Activated T-cell treated with anti-CD3 and anti-CD28 coated beads, Interleukin-2, amount 50 U/mL, for 72 hours (primary cell): ENCODE results near the gene CACNG8. TPM values are rescaled to one million over a fixed set of nuclear protein-coding genes. Genes with fewer than 3 reads are reported as not detected.

Experiments
- ATAC-seq, 2 donors: fragments of 150-1000 bp; cut with Tn5 transposase; replicated peaks in 1 of 2; 2 replicates each; pipeline ENCODE4 v1.10.0; 2021; ENCODE audit warnings: moderate library complexity in 2 of 2, mild to moderate bottlenecking in 1 of 2
- DNase-seq, 2 donors: peaks; one replicate each; pipeline ENCODE4 v3.0.0; 2021 to 2022; ENCODE audit warnings: mixed read lengths in 1 of 2
- H3K27ac Mint-ChIP-seq: one replicate; pipeline ENCODE4 v1.8.0; 2022; ENCODE audit warnings: mild to moderate bottlenecking, moderate library complexity, mixed read lengths
- H3K27me3 Mint-ChIP-seq: one replicate; pipeline ENCODE4 v1.8.0; 2022; ENCODE audit warnings: low read depth, mixed read lengths
- H3K36me3 Mint-ChIP-seq, 2 donors: one replicate each; pipeline ENCODE4 v1.8.0; 2022; ENCODE audit warnings: mixed read lengths in 2 of 2, mild to moderate bottlenecking in 1 of 2; ENCODE audit not compliant: insufficient read depth in 2 of 2
- H3K4me1 Mint-ChIP-seq: one replicate; pipeline ENCODE4 v1.8.0; 2022; ENCODE audit warnings: low read depth, mixed read lengths
- H3K4me3 Mint-ChIP-seq, 2 donors: one replicate each; pipeline ENCODE4 v1.8.0; 2022; ENCODE audit warnings: mild to moderate bottlenecking in 2 of 2, mixed read lengths in 2 of 2, moderate library complexity in 2 of 2
- H3K9me3 Mint-ChIP-seq, 2 donors: one replicate each; pipeline ENCODE4 v1.8.0; 2022; ENCODE audit warnings: mixed read lengths in 2 of 2
- total RNA-seq, 2 donors: library from RNA; stranded (reverse); gene quantifications; one replicate each; pipeline ENCODE4 v1.2.3, GENCODE V29; 2022

The CACNG8 gene
- total RNA-seq, 2 donors from 2014 or later, result 0.02 TPM; not detected in 1

DNA sequence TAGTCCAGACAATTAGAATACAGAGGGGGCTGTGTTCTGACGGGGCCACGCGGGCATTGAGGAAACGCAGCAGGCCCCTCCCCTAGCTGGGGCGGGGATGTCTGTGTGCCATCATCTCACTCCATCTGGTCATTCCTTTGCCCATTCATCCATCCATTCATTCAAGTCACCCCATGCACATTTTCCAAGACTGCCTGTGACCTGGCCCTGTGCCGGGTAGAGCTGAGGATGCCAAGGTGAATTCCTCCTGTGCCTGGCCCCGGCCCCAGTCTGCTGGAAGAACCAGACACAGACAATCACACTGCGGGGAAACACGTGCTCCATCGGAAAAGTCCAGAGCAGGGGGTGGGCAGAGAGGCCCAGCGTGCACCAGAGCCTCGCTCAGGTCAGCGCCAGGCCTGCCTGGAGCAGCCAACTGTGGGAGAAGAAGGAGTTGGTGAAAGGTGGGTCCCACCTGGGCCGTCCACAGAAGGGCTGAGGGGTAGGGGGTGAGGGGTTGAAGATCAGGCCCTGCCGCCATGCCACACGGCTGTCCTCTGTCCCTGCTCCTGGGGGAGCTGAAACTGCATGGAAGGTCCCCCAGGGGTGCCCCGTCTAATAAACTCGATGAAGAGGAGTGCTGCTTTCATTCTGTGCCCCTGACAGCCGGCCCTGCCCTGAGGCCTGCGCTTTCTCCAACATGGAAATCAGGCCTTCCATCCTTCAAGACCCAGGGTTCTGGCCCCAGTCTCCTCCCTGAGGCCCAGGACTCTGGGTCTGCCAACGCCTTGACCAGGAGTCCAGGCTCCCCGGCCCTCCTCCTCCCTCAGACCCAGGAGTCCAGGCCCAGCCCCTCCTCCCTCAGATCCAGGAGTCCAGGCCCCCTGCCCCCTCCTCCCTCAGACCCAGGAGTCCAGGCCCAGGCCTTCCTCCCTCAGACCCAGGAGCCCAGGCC, 27.1 kb downstream of the CACNG8 start:
- no peak overlapping the region for H3K4me3 Mint-ChIP-seq
- ATAC-seq (no peak), DNase-seq (no peak)
- no peaks in the 10 kb centered on the region for H3K36me3 Mint-ChIP-seq
- no peak overlapping the region for H3K27ac Mint-ChIP-seq
- H3K9me3 Mint-ChIP-seq, result no peaks in the 10 kb centered on the region
- H3K4me1 Mint-ChIP-seq, result peaks cover 9% of the 10 kb centered on the region
- peaks cover 25% of the 10 kb centered on the region for H3K27me3 Mint-ChIP-seq

DNA sequence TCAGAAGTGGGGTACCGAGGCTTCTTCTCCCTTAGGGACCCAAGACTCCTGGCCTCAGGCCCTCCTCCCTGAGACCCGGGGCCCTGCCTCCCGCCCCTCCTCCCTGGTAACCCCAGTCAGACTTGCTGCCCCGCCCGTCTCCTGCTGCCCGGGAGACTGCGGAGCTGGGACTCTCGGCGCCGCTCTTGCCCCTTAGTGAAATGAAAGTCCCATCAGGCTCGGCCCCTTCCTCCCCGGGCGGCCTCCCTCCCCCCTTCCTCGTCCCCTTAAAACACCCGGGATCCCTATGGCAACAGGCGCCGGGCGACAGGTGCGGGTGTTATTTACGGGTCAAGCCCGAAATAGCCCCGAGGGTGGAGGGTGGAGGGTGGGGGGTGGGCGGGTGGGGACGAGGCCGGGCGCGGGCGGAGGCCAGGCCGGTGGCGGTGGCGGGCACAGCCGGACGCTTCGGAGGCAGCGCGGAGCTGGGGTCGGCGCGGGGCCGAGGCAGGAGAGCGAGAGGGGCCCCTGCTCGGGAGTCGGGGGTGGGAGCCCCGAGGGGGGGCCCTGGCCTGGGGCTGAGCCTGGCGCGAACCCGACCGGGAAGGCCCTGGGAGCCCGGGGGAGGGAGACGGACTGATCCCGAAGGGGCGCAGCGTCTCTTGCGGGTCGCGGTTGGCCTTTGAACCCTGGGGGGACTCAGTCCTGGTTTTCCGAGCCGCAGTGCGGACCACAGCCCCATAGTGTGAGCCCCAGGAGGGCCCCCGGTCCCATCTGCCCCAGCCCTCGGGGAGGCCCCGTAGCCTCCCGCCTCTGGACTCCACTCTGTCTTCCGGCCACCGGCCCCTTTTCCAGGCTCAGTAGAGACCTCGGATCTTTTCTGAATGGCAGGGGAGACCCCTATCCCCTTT, 28.7 kb downstream of the CACNG8 start, which contains the start of gene CACNG6:
Gene CACNG6 (plus strand): TSS at position 414 of the 890 bp plus-strand sequence. CDS start 1,241 bp downstream, outside the sequence.
- Mint-ChIP-seq H3K27ac (no peak within 1 kb of the TSS), H3K4me3 (peak within 1 kb of the TSS; percentile 28 to 63), H3K27me3 (peaks cover 40% of the 10 kb centered on the region), H3K36me3 (no peaks in the 10 kb centered on the region), H3K4me1 (peaks cover 13% of the 10 kb centered on the region), H3K9me3 (no peaks in the 10 kb centered on the region)
- DNase-seq (no peak), ATAC-seq (no peak)

DNA sequence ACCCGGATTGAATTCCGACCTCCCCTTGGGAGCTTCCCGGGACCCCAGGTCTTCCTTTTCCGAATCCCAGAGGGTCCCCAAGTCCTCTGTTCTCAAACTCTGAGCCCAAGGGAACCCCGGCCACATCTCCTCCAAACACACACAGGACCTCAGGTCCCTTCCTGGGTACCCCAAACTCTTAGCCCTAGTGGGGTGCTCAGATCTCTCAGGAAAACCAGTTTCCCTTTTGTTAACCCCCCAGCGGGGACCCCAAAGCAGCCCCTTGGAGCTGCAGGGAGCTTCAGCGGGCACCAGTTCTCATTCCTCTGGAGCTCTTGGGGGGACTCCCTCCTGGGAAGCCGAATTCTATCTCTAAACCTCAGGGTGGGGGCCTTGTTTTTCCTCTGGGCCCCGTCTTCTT, 29.5 kb downstream of the CACNG8 start:
- DNase-seq (no peak), ATAC-seq (no peak)
- H3K36me3 Mint-ChIP-seq, result no peaks in the 10 kb centered on the region
- peaks cover 13% of the 10 kb centered on the region for H3K4me1 Mint-ChIP-seq
- H3K27ac Mint-ChIP-seq, result no peak overlapping the region
- H3K27me3 Mint-ChIP-seq, result peaks cover 41% of the 10 kb centered on the region
- H3K9me3 Mint-ChIP-seq, result no peaks in the 10 kb centered on the region
- H3K4me3 Mint-ChIP-seq, result peak overlapping the region; percentile 28 to 63

DNA sequence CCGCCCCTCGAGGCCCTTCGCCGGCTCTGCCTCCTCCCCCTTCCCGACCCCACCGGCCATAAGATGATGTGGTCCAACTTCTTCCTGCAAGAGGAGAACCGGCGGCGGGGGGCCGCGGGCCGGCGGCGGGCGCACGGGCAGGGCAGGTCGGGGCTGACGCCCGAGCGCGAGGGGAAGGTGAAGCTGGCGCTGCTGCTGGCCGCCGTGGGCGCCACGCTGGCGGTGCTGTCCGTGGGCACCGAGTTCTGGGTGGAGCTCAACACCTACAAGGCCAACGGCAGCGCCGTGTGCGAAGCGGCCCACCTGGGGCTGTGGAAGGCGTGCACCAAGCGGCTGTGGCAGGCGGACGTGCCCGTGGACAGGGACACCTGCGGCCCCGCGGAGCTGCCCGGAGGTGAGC, 30.1 kb downstream of the CACNG8 start:
- peaks cover 41% of the 10 kb centered on the region for H3K27me3 Mint-ChIP-seq
- H3K36me3 Mint-ChIP-seq, result no peaks in the 10 kb centered on the region
- no peak overlapping the region for H3K4me3 Mint-ChIP-seq
- DNase-seq (no peak), ATAC-seq (no peak)
- H3K4me1 Mint-ChIP-seq, result peaks cover 13% of the 10 kb centered on the region
- no peak overlapping the region for H3K27ac Mint-ChIP-seq
- no peaks in the 10 kb centered on the region for H3K9me3 Mint-ChIP-seq

DNA sequence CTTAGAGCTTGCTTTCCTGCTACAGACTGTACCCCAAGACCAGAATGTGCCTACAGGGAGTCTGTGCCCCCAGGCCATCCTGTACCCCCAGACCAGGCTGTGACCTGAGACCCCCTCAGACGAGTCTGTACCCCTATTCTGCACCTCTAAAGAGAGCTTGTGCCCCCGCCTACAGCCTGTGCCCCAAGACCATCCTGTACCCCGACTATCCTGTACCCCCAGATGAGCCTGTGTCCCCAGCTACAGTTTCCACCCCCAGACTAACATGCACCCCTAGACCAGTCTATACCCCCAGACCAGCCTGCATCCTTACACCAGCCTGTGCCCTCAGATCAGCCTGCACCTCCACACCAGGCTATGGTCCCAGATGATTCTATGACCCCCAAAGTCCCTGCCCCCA, 30.7 kb downstream of the CACNG8 start:
- no peaks in the 10 kb centered on the region for H3K36me3 Mint-ChIP-seq
- H3K9me3 Mint-ChIP-seq, result no peaks in the 10 kb centered on the region
- no peak overlapping the region for H3K4me3 Mint-ChIP-seq
- peaks cover 41% of the 10 kb centered on the region for H3K27me3 Mint-ChIP-seq
- DNase-seq (no peak), ATAC-seq (no peak)
- peaks cover 13% of the 10 kb centered on the region for H3K4me1 Mint-ChIP-seq
- no peak overlapping the region for H3K27ac Mint-ChIP-seq

DNA sequence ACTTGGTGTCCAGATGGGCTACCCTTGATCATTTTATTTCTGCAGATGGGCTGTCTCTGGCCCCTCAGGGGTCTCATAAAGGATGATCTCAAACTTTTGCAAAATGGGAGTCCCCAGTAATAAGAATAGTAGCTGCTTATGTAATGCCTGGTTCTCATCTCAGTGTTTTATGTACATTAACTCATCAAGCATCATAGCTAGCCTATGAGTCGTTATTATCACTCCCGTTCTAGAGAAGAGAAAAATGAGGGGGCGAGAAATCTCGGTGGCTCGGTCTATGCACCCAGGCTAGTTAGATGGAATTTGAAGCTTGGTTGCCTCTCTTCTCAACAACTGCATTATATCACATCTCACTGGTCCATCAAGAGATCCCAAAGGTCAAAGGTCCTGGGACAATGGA, 32.1 kb downstream of the CACNG8 start:
- Mint-ChIP-seq H3K27ac (no peak overlapping the region), H3K27me3 (peaks cover 52% of the 10 kb centered on the region), H3K4me3 (no peak overlapping the region), H3K9me3 (no peaks in the 10 kb centered on the region), H3K4me1 (peaks cover 13% of the 10 kb centered on the region), H3K36me3 (no peaks in the 10 kb centered on the region)
- ATAC-seq, result no peak
- no peak for DNase-seq

DNA sequence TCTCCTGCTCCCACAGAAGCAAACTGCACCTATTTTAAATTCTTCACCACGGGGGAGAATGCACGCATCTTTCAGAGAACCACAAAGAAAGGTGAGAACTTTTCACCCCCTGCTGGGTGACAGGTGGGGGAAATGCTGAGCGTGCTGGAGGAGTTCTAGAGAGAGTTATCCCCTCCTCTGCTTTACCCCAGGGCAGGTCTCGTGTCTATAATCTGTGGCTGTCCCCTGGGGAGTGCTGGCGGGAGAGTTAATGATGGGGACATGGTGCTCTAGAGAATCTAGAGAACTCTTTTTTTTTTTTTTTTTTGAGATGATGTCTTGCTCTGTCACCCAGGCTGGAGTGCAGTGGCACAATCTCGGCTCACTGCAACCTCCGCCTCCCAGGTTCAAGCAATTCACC, 35.5 kb downstream of the CACNG8 start:
- ATAC-seq (no peak), DNase-seq (no peak)
- H3K27me3 Mint-ChIP-seq, result peaks cover 61% of the 10 kb centered on the region
- no peak overlapping the region for H3K27ac Mint-ChIP-seq
- no peak overlapping the region for H3K4me3 Mint-ChIP-seq
- H3K9me3 Mint-ChIP-seq, result no peaks in the 10 kb centered on the region
- peaks cover 7% of the 10 kb centered on the region for H3K4me1 Mint-ChIP-seq
- no peaks in the 10 kb centered on the region for H3K36me3 Mint-ChIP-seq

DNA sequence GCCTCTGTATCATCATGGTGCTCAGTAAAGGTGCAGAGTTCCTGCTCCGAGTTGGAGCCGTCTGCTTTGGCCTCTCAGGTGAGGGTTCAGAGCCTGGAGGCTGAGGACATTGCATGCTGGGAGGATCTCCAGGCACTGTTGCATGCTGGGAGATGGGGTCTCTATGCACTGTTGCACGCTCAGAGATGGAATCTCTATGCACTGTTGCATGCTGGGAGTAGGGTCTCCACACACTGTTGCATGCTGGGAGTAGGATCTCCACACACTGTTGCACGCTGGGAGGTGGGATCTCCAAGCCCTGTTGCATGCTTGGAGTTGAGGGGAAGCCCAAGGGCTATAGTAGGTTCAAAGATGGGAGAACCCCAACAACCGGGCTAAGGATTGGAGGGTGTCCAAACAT, 37.0 kb downstream of the CACNG8 start:
- Mint-ChIP-seq H3K9me3 (no peaks in the 10 kb centered on the region), H3K27me3 (peaks cover 47% of the 10 kb centered on the region), H3K4me3 (no peak overlapping the region), H3K27ac (no peak overlapping the region), H3K4me1 (peaks cover 6% of the 10 kb centered on the region), H3K36me3 (no peaks in the 10 kb centered on the region)
- DNase-seq (no peak), ATAC-seq (no peak)

DNA sequence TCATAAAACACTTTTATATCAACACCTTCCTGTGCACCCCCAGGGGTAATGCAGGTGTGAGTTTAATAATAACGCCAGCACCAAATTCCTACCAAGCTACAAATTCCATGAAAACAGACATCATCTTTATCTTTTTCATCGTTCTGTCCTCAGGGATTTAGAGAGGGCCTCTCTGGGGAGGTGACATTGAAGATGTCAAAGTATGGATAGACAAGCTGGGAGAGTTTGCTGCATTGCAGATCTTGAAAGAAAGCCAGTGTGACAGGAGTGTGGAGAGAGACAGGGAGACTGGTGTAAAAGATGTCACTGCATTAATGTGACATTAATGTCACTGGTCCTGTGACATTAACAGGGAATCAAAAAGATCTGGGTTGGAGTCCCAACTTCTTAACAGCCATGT, 38.8 kb downstream of the CACNG8 start:
- Mint-ChIP-seq H3K4me3 (no peak overlapping the region), H3K27me3 (peaks cover 29% of the 10 kb centered on the region), H3K36me3 (no peaks in the 10 kb centered on the region), H3K9me3 (no peaks in the 10 kb centered on the region), H3K27ac (no peak overlapping the region), H3K4me1 (no peaks in the 10 kb centered on the region)
- ATAC-seq, result no peak
- DNase-seq, result no peak

DNA sequence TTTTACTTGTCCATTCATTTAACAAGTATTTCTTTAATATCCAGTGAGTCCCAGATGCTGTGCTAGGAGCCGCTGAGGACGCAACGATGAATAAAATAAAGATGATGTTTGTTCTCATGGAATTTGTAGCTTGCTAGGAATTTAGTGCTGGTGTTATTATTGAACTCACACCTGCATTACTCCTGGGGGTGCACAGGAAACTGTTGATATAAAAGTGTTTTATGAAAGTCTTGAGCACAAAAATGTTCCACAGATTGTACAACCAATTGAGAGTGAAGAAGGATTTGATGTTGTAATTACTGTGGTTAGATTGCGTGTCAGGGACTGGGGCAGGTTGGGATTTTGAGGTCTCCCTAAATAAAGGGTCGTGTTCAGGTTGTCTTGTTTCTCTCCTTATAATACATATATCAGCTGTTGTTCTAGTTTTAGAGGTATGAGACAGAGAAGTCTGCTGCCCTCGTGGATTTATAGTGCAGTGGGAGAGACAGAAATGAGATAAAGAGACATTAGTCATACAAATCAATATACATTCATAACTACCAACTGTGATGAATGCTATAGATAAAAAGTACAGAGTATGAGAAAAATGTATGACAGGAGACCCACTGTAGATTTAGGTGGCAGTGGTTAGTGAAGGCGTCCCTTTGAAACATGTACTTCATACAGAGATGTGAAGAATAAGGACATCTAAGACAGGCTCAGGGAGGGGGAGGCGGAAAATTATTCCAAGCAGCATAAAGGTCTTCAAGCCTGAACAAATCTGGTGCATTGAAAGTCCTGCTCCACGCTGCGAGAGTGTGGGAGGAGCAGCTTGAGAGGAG, 40.0 kb downstream of the CACNG8 start:
- no peak overlapping the region for H3K4me3 Mint-ChIP-seq
- no peak for ATAC-seq
- peaks cover 39% of the 10 kb centered on the region for H3K27me3 Mint-ChIP-seq
- no peak for DNase-seq
- H3K27ac Mint-ChIP-seq, result no peak overlapping the region
- no peaks in the 10 kb centered on the region for H3K36me3 Mint-ChIP-seq
- H3K9me3 Mint-ChIP-seq, result no peaks in the 10 kb centered on the region
- H3K4me1 Mint-ChIP-seq, result no peaks in the 10 kb centered on the region

DNA sequence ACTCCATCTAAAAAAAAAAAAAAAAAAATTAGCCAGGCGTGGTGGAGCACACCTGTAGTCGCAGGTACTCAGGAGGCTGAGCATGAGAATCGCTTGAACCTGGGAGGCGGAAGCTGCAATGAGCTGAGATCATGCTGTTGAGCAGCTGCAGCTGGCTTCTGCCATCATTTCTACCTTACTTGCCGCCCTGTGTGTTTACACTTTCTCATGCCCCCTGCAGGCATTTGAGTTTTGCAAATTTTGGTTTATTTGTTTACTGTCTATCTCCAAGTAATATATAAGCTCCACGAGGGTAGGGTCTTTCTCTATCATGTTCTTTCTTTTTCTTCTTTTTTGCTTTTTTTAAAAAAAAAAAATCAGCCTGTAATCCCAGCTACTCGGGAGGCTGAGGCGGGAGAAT, 46.7 kb downstream of the CACNG8 start:
- Mint-ChIP-seq H3K4me3 (no peak overlapping the region), H3K4me1 (no peaks in the 10 kb centered on the region), H3K27me3 (peaks cover 28% of the 10 kb centered on the region), H3K36me3 (no peaks in the 10 kb centered on the region), H3K27ac (no peak overlapping the region), H3K9me3 (no peaks in the 10 kb centered on the region)
- DNase-seq (no peak), ATAC-seq (no peak)

DNA sequence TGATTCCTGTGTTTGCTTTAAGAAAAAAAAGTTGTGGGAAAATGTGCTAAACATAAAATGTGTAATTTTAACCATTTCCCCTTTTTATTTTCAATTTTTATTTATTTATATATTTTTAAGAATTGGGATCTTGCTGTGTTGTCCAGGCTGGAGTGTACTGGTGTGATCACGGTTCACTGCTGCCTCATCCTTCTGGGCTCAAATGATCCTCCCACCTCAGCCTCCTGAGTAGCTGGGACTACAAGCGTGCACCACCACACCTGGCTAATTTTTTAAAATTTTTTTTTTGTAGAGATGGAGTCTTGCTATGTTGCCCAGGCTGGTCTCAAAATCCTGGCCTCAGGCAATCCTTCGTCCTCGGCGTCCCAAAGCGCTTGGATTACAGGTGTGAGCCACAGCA, 47.7 kb downstream of the CACNG8 start:
- no peak for ATAC-seq
- no peak overlapping the region for H3K27ac Mint-ChIP-seq

More for the DNA sequence above, 47.7 kb downstream of the CACNG8 start:
- H3K27me3 Mint-ChIP-seq, result peaks cover 37% of the 10 kb centered on the region
- no peak for DNase-seq
- H3K9me3 Mint-ChIP-seq, result no peaks in the 10 kb centered on the region
- no peaks in the 10 kb centered on the region for H3K4me1 Mint-ChIP-seq
- no peak overlapping the region for H3K4me3 Mint-ChIP-seq
- H3K36me3 Mint-ChIP-seq, result no peaks in the 10 kb centered on the region
